ENCODE results near the gene SKIC8.

SKIC8 gene

DNA sequence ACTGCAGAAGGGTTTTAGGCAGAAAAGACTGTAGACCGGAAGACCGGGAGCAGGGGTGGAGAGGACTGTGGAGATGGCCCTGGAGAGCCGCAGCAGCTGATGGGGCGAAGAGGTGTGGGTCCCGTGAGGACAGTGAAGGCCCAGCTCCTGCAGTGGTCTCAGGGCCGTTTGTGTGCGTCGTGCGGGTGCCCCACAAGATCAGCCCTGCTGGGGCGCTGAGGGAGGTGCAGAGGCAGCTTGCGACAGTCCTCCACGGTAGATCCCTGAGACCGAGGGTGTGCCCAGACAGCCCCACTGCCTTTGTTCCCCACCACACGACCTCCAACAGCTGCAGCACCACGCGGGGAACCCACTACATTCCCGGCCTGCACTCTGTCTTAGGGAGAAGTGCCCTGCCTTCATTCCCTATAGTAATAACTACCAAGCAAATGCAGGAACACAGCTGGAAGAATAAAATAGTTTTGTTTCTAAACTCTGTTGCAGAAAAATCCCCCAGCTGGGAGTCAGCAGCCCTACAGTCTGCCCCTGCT lies 21.7 kb upstream of the SKIC8 start:
- no peak for DNase-seq

GRCh38 chr15:78320183-78320582 lies 20.8 kb upstream of the SKIC8 start:
- DNase-seq, result no peak

- no peak for DNase-seq
Measured at GRCh38 chr15:78319588-78319987, 20.2 kb upstream of the SKIC8 start.

GRCh38 chr15:78317145-78317836 lies 17.9 kb upstream of the SKIC8 start:
- DNase-seq, result no peak

DNA sequence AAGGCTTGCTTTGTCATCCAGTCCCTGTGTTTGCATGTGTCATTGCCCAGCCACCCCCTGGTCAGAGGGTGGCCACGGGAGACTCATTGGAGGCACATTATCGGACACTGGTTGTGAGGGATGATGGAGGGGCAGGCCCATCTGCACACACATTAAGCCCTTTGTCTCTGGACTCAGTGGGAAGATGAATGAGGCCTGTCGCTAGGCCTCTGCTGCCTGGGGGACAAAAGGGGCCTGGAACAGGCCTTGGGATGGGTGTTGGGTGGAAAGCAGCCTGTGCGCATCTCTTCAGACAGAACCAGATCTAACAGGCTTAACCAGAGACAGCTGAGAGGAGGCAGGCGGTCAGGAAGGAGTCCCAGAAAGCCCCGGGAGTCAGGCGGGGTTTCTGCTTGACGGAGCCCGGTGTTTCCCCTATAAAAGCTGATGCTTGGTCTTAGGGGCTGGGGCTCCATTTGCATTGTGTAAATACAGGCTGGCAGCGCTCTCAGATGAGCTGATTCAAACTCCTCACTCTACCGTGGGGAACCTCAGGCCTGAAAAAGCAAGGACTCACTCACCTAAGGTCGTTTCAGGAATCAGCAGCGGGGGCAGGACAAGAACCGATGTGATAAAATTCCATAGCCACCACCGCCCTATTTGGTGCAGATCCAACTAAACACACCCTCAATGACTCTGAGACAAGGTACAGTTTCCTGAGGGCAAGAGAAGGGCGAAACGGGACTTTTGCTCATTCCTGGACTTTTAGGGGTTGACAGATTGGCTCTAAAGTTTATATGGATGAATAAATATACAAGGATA lies 17.1 kb upstream of the SKIC8 start:
- no peak for DNase-seq

DNA sequence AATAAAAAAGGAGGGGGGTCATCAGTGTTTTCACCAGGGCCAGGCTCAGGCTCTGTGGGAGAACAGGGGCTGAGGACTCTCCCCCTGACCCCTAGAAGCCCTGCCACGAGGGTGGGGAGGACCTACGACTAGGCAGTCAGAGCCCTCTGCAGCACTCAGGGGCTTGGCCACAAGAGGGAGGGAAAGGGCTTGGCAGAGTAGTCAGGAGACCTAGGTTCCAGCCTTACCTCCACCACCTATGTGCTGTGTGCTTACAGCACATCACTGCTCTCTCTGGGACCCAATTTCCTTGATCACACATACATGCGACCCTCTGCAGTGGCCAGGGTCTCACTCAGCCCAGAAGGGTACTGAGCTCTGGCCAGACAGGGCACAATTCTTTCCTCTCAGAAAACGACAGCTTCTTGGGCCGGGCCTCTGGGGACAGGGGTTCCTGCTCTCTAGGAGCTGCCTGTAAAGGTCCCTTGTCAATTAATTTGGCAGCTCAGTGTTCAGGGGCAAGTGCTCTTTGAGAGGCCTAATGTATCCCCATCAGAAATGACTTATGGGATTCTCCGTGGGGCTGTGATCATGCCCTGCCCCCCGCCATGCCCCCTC lies 16.4 kb upstream of the SKIC8 start:
- DNase-seq, result no peak

- no peak for DNase-seq
Measured at GRCh38 chr15:78314181-78314581, 14.8 kb upstream of the SKIC8 start.

DNA sequence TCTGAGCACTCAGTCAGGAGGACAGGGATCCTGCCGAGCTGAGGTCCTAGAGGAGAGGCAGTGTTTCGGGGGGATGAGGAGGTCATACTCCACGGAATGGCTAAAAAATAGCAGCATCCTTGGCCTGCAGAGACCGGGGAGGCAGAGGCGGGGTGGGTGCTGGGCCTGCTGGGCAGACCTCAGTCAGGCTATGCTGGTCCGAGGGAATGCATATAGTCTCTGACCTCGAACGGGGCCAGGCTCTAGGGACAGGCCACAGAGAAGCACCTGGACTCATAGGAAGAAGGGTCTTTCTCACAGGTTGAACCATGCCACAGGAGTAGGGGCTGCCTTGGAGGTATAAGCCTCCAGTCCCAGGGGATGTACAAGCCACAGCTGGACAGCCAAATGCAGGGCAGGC lies 14.0 kb upstream of the SKIC8 start:
- DNase-seq, result no peak

GRCh38 chr15:78312957-78313356 lies 13.5 kb upstream of the SKIC8 start:
- DNase-seq, result no peak

GRCh38 chr15:78312536-78312935 lies 13.1 kb upstream of the SKIC8 start:
- no peak for DNase-seq

- DNase-seq, result no peak
Measured at GRCh38 chr15:78311292-78311691, 11.9 kb upstream of the SKIC8 start.

DNA sequence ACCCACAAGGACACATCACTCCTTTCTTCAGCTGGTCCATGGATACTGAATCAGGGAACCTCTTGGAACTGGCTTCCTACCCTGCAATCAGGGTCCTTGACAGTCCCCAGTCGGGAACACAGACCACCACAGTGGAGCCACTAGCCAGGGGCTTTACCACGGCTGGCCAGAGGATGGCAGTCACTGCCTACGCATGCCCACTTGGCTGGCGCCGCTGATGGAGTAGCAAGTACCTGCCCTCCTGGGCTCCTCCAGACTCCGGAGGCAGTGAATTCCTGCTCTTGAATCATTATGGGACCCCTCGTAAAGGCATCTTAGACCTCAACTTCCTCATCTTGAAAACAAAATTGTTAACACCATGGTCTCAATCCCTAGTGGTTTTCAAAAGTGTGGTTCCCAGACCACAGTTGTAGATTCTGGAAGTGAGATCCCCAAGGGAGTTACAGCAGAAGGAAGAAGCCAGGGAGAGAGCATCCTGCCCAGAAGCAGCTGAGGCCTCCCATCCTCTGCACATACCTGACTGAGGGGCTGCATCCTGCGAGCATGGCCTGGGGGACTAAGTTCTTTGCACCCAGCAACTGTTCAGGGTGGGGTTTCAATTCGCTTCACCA lies 9.1 kb upstream of the SKIC8 start:
- DNase-seq, result peak in 4 of 6 experiments; percentile 3 to 17 (median 9)

DNA sequence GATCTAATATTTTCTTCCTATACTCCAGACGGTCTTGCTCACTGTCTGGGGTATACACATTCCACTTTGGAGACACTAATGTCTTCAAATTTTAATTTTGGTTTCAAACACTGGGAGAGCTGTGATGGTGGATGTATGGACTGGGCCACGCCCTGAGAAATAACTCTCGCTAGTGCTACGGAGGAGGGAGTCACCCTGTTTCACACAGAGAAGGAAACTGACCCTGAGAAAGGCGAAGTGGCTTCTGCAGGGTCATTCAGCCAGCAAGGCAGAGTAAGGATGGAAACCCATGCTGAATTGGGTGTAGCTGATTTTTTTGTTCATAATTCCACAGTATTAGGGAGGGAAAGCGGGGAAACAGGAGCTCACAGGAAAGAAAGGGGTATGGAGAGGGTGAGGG lies 8.6 kb upstream of the SKIC8 start:
- no peak for DNase-seq

GRCh38 chr15:78306176-78306774 lies 6.9 kb upstream of the SKIC8 start:
- no peak for DNase-seq

- no peak for DNase-seq
Measured at GRCh38 chr15:78304216-78305066, 5.0 kb upstream of the SKIC8 start.

DNA sequence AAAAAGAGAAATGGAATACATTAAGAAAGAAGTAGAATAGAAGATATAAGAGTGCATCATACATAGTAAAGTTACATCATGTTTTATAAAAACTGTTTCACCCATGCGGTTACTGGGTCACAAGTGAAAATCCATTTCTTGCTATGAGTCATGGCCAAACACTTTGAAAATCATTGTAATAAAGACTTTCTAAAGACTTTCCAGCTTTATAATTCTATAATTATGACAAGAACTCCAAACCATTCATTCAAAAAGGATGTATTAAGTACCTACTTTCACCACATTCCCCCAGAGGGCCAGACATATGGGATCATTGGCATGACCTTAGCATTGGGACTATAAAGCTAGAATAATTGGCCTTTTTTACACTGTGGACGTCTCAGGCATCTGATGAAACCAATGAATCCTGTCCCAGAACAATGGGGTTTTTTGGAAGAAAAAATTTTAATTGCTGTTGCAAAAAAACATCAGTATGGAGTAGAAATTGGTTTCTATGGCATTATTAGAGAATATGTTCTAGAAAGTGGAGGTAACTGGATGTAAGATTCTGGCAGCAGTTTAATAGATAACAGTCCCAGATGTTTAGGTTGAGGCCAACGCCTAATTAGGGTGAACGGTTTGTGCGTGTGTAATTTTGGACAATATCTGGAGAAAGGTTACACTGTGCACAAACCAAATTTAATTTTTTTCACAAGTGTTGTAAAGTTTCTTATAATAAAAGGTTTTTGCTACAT lies 3.3 kb upstream of the SKIC8 start:
- DNase-seq, result no peak

GRCh38 chr15:78301828-78302227 lies 2.4 kb upstream of the SKIC8 start:
- DNase-seq, result no peak

- no peak for DNase-seq
Measured at GRCh38 chr15:78301326-78301725, 1.9 kb upstream of the SKIC8 start.

DNA sequence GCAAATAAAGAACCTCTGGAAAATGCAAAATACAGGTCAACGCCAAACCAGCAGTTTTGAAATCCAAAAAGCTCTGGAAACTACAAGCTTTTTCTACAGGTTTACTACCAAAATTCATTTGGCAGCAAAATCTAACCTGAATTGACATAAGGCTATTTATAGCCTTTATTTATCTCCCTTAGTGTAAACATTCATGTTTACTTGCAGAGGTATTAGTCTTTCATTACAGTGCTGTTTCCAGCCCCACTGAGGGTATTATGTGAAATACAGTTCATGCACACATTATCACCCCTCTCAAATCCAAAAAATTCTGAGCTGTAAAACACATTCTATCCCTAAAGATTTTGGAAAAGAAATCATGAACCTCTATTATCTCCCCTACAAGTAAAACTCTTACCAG lies 7.2 kb downstream of the SKIC8 start:
- DNase-seq, result no peak

GRCh38 chr15:78291698-78292097 lies 7.7 kb downstream of the SKIC8 start:
- no peak for DNase-seq

GRCh38 chr15:78291052-78291451 lies 8.4 kb downstream of the SKIC8 start:
- no peak for DNase-seq
